Body of pancreas (tissue), 4 donors: ENCODE results near the gene TSPEAR. TPM values are rescaled to one million over a fixed set of nuclear protein-coding genes. Genes with fewer than 3 reads are reported as not detected.
"Not testable (repeated sequence)": the region's sequence is repeated elsewhere in the genome, so short reads cannot be mapped to it uniquely, and the experiment has no call there.

Experiments used
- ATAC-seq: fragments of 150-250 bp; one replicate; pipeline ENCODE4 v1.9.1; 2016
- DNase-seq, 4 donors: peaks; one replicate each; pipeline ENCODE4 v3.0.0-alpha.2; 2019
- H3K27ac ChIP-seq, 4 donors: fragments of 200-600 bp; sonication (generic); 1 replicate in 3 of 4; 2 replicates in 1 of 4; pipeline versions ENCODE4 v1.5.1 to v1.6.1; 2016 to 2019; ENCODE audit warnings: mild to moderate bottlenecking in 1 of 4, mixed read lengths in 1 of 4, moderate library complexity in 1 of 4
- H3K27me3 ChIP-seq, 2 donors: fragments of 200-600 bp; sonication (generic); one replicate each; pipeline ENCODE4 v1.6.0; 2016; ENCODE audit warnings: mild to moderate bottlenecking in 1 of 2
- H3K36me3 ChIP-seq, 2 donors: fragments of 200-600 bp; sonication (generic); replicated peaks in 1 of 2; 2 replicates each; pipeline ENCODE4 v1.5.1; 2016; ENCODE audit warnings: low read depth in 2 of 2; ENCODE audit not compliant: insufficient read depth in 1 of 2
- H3K4me1 ChIP-seq: fragments of 200-600 bp; sonication (generic); one replicate; pipeline ENCODE4 v1.6.0; 2016
- H3K4me3 ChIP-seq, 2 donors: fragments of 200-600 bp; sonication (generic); 1 replicate in 1 of 2; 2 replicates in 1 of 2; pipeline ENCODE4 v1.5.1; 2016 to 2019
- H3K9me3 ChIP-seq, 3 donors: fragments of 200-600 bp; sonication (generic); 1 replicate in 2 of 3; 2 replicates in 1 of 3; pipeline ENCODE4 v1.5.1; 2016
- POLR2A ChIP-seq, 3 donors: fragments of 450-650 bp; IDR thresholded peaks; one replicate each; pipeline ENCODE4 v1.6.1; 2016; ENCODE audit warnings: antibody characterized with exemption in 3 of 3, mild to moderate bottlenecking in 2 of 3
- WGBS, 2 donors: methylation state at CpG; one replicate each; pipeline ENCODE4 v1.1.5; 2017; 5-methylcytosine and 5-hydroxymethylcytosine counted together
- intact Hi-C: fragments of 100-400 bp; cut with DNase I; formaldehyde crosslinking; loops from one replicate; pipeline ENCODE4 v1.15.1; 2023
- total RNA-seq, 2 donors: library from RNA; depleted of rRNA; stranded (reverse); fragments of >200 nt; gene quantifications; one replicate each; pipeline ENCODE4 v1.1.0, GENCODE V29; 2016
- TF ChIP-seq, protein P1 (sequence below), 7 experiments: fragments of 450-650 bp in 4 of 7; fragments of 200-600 bp in 3 of 7; sonication (generic) in 3 of 7; IDR thresholded peaks; one replicate each; pipeline ENCODE4 v1.5.1; 2016 to 2019; ENCODE audit warnings: antibody characterized with exemption in 7 of 7

TSPEAR gene
- total RNA-seq, 2 donors from 2014 or later = 0.52 TPM; not detected in 1

DNA sequence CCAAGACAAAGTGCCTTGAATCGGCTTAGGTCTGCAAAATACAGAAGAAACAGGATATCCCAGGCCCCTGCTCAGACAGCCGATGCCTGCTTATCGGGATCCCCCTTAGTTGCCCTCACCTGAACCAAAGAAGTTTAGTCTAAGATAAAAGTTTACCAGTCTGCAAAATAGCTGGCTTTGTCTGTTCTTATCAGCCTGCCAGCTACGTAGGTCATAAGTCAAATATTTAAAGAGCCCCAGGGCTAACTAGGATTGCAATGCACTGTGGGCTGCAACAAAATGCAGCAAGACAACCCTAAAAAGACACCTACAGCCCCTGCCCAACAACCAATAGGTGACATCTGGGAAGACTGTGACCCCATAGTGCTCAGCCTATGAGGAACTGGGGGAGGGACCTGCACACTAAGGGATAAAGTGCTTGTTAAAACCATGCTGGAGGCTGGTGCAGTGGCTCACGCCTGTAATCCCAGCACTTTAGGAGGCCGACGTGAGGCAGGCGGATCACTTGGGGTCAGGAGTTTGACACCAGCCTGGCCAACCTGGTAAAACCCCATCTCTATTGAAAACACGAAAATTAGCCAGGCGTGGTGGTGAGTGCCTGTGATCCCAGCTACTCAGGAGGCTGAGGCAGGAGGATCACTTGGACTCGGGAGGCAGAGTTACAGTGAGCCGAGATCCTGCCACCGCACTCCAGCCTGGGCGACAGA lies 228.6 kb downstream of the TSPEAR start:
- no peak for ATAC-seq
- TF ChIP-seq, protein P1, sequence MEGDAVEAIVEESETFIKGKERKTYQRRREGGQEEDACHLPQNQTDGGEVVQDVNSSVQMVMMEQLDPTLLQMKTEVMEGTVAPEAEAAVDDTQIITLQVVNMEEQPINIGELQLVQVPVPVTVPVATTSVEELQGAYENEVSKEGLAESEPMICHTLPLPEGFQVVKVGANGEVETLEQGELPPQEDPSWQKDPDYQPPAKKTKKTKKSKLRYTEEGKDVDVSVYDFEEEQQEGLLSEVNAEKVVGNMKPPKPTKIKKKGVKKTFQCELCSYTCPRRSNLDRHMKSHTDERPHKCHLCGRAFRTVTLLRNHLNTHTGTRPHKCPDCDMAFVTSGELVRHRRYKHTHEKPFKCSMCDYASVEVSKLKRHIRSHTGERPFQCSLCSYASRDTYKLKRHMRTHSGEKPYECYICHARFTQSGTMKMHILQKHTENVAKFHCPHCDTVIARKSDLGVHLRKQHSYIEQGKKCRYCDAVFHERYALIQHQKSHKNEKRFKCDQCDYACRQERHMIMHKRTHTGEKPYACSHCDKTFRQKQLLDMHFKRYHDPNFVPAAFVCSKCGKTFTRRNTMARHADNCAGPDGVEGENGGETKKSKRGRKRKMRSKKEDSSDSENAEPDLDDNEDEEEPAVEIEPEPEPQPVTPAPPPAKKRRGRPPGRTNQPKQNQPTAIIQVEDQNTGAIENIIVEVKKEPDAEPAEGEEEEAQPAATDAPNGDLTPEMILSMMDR (IDR thresholded peaks at IDR 0.05) = no peak
- no peak for TF ChIP-seq POLR2A (IDR thresholded peaks at IDR 0.05)
- Histone ChIP-seq H3K9me3 (no peaks in the 10 kb centered on the region), H3K36me3 (no peaks in the 10 kb centered on the region), H3K27ac (no peak overlapping the region), H3K4me3 (no peak overlapping the region), H3K27me3 (no peaks in the 10 kb centered on the region), H3K4me1 (peaks cover 8% of the 10 kb centered on the region)
- peak in 1 of 4 donors; percentile 19 for DNase-seq
- intact Hi-C loops = no loop called here
- 58 to 61% methylated on average over 13 to 14 of the region's 14 CpGs for WGBS, 2 donors

DNA sequence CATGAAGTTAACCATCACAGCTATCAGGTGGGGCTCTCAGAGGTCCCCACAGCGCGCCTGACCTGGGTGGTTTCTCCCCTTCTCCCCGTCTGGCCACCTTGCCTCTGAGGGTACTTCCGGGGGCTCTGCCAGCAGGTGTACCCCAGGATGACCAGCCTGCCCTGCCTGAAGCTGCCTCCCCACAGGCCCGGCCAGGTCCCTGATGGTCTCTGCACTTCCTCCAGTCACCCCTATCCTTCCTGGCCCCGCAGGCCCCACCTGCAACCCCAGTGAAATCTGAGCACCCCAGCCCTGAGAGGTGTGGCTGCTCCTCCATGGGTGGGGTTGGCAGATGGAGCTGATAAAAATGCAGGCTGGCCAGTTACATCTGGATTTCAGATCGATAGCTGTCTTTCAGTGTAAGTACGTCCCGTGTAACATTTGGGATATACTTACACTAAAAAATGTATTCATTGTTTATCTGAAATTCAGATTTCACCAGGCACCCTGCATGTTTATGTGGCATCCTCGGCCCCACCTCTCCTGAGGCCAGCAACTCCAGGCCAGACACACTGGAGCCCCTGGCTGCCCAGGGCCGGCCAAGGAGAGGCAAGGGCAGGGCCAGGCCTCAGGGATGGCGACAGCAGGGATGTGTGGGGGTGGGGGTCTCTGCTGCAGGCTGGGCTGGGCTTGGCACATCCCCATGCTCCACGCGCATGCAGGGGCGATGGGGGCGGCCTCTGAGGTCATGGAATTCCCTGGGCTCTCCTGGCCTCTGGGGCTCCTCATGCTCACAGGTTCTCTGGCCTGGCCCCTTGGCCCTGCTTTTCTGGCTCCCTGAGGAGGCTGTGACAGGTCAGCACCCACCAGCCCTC lies 230.9 kb downstream of the TSPEAR start:
- H3K36me3 ChIP-seq = no peaks in the 10 kb centered on the region
- ATAC-seq (no peak), DNase-seq (no peak)
- TF ChIP-seq POLR2A (IDR thresholded peaks at IDR 0.05) = no peak
- TF ChIP-seq, protein P1 (IDR thresholded peaks at IDR 0.05) = no peak
- intact Hi-C loops = no loop called here
- no peak overlapping the region for H3K4me3 ChIP-seq
- 72 to 75% methylated on average over 11 to 16 of the region's 16 CpGs for WGBS, 2 donors
- H3K27me3 ChIP-seq = no peaks in the 10 kb centered on the region
- H3K27ac ChIP-seq = no peak overlapping the region
- H3K4me1 ChIP-seq = peaks cover 8% of the 10 kb centered on the region
- H3K9me3 ChIP-seq = no peaks in the 10 kb centered on the region

DNA sequence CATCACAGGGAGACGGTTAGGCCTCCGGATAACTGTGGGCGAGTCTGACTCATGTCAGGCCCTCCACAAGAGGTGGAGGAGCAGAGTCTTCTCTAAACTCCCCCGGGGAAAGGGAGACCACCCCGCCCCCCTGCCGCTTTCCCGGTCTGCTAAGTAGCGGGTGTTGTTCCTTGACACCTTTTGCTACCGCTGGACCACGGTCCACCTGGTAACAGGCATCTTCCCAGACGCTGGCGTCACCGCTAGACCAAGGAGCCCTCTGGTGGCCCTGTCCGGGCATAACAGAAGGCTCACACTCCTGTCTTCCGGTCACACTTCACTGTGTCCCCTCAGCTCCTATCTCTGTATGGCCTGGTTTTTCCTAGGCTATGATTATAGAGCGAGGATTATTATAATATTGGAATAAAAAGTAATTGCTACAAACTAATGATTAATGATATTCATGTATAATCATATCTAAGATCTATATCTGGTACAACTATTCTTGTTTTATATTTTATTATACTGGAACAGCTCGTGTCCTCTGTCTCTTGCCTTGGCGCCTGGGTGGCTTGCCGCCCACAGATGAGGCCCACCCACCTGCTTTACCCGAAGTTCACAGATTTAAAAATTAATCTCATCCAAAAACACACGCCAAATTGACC lies 231.7 kb downstream of the TSPEAR start:
- 39 to 47% methylated on average over 19 to 21 of the region's 21 CpGs for WGBS, 2 donors
- H3K36me3 ChIP-seq, H3K4me3 ChIP-seq, H3K27ac ChIP-seq, H3K27me3 ChIP-seq, intact Hi-C loops, H3K9me3 ChIP-seq, H3K4me1 ChIP-seq, ATAC-seq: not testable (repeated sequence)
- TF ChIP-seq, protein P1 (IDR thresholded peaks at IDR 0.05) = peak; percentile 17 to 67 (median 56)
- peak; percentile 36 to 65 (median 53) for DNase-seq

DNA sequence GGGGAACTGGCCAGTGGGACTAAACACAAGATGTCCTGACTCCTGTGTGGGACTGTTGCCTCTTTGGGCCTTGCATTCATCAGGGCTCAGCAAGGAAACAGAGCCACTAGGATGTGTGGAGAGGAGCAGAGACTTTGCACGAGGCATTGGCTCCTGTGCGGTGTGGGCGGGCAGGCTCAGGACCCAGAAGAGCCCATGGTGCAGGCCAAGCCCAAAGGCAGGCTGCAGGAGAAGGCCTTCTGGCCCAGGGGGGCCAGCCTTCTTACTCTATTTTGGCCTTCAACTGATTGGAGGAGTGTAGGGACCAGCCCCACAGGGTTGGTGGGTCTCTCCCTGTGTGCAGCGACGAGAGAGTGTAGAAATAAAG lies 232.6 kb downstream of the TSPEAR start:
- DNase-seq (no peak), ATAC-seq (no peak)
- no peaks in the 10 kb centered on the region for H3K36me3 ChIP-seq
- no peak overlapping the region for H3K4me3 ChIP-seq
- no peak overlapping the region for H3K27ac ChIP-seq
- intact Hi-C loops = no loop called here
- peaks cover 8% of the 10 kb centered on the region for H3K4me1 ChIP-seq
- H3K9me3 ChIP-seq = no peaks in the 10 kb centered on the region
- no peaks in the 10 kb centered on the region for H3K27me3 ChIP-seq
- TF ChIP-seq POLR2A (IDR thresholded peaks at IDR 0.05) = no peak
- TF ChIP-seq, protein P1 (IDR thresholded peaks at IDR 0.05) = no peak
- WGBS, 2 donors = 88% methylated on average over 5 of the region's 5 CpGs
